Stimulated activated CD4-positive, alpha-beta T cell treated with anti-CD3 and anti-CD28 coated beads, Interleukin-4, amount 100 ng/mL, for 48 hours (primary cell): ENCODE data around the gene RB1.
"Not testable (repeated sequence)": the region's sequence is repeated elsewhere in the genome, so short reads cannot be mapped to it uniquely, and the experiment has no call there.

Experiments used
- DNase-seq, 2 donors: peaks; one replicate each; pipeline ENCODE4 v3.0.0-alpha.2; 2020; ENCODE audit warnings: low read depth in 2 of 2

RB1 gene

GRCh38 chr13:48297131-48297786, 6.3 kb upstream of the RB1 start:
- DNase-seq, result no peak

- no peak for DNase-seq
Measured at GRCh38 chr13:48299591-48299990, 4.0 kb upstream of the RB1 start.

- no peak for DNase-seq
Measured at GRCh38 chr13:48302871-48303358, 636 bp upstream of the RB1 start.

- no peak for DNase-seq
Measured at GRCh38 chr13:48304143-48304876, 759 bp downstream of the RB1 start.

- DNase-seq, result no peak
Measured at GRCh38 chr13:48311223-48311622, 7.7 kb downstream of the RB1 start.

DNA sequence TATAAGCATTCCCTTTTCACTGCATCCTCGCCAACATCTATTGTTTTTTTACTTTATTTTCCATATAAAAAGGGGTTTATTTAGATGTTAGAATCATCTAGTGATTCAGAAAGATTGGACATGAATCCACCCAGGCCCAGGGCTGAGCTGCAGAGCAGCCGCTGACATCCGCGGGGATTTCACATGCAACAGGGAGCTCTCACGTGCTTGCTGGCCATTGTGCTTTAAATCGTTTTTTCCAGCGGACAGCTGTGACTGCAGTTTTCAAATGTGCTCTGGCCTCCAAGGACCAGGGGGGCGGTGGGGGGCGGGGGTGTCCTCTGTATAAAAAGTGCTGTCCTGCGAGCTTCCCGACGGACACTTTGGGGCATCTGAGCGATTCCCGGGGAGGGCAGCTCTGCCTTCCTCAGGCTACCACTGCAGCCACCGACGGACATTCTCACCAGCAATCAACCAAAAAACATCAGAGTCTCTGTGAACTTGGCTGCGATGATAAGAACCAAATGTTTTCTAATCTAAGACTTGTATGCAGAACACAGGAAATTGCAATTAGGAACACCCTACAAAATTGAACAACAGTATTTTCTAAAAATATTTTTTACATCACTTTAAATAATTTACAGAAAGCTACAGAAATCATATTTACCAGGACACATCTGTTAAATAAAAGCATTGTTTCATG, 12.6 kb downstream of the RB1 start:
- DNase-seq, result no peak

- DNase-seq, result no peak
Measured at GRCh38 chr13:48316826-48317510, 13.4 kb downstream of the RB1 start.

- no peak for DNase-seq
Measured at GRCh38 chr13:48317511-48318376, 14.2 kb downstream of the RB1 start.

GRCh38 chr13:48318377-48318811, 14.8 kb downstream of the RB1 start:
- no peak for DNase-seq

- DNase-seq, result no peak
Measured at GRCh38 chr13:48318821-48319511, 15.4 kb downstream of the RB1 start.

- no peak for DNase-seq
Measured at GRCh38 chr13:48319531-48320398, 16.2 kb downstream of the RB1 start.

- DNase-seq, result no peak
Measured at GRCh38 chr13:48320399-48320790, 16.8 kb downstream of the RB1 start.

GRCh38 chr13:48320891-48321510, 17.4 kb downstream of the RB1 start:
- DNase-seq, result no peak

GRCh38 chr13:48322294-48322693, 18.7 kb downstream of the RB1 start:
- no peak for DNase-seq

GRCh38 chr13:48333976-48334375, 30.4 kb downstream of the RB1 start:
- DNase-seq, result no peak

DNA sequence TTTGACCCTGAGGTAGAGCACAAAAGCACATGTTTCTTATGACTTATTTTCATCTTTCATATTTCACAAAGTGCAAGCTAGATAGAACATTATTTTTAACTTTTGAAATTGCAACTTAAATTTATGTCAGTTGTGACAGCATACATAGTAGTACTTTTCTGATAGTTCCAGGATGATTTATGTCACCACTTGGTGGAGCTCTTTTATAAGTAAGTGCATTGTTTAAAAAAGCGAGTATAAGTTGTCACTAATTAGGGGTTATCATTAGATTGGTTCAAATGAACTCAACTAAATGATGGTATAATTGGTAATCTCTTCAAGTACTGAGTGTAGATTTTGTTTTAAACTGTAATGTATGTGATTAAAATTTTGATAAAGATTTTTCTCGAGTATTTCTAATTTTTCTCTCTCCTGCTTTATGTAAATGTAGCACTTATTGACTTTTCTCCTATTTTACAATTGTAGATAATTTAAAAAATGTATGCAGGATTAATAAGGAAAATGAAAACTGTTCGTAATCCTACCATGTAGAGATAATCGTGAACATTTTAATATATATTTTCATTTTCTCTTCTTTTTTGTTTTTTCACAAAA, 31.1 kb downstream of the RB1 start:
- no peak for DNase-seq

GRCh38 chr13:48339198-48339597, 35.6 kb downstream of the RB1 start:
- DNase-seq, result not testable (repeated sequence)

DNA sequence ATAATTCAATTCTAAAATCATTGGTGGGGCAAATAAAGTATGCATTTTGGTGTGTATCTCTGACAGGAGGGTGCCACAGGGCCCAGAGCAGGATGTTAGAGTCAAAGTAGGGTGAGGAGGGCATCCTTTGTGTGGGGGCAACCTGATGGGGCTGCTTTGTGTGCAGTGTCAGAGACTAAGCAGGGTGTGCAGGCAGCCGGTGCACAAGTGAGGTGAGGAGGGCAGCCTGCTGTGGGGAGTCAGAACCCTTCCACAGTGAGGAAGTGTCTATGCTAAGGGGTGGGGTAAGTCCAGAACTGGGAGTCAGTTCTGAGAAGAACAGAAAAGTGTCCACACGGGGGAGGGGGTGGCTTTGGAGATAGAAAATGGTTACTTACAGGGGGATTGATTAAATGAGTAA, 40.7 kb downstream of the RB1 start:
- no peak for DNase-seq

- DNase-seq, result no peak
Measured at GRCh38 chr13:48346583-48346982, 43.0 kb downstream of the RB1 start.
